Ovary (tissue), 3 donors: ENCODE measurements around the gene PLCB1.

ENCODE experiments used
- CTCF ChIP-seq, 3 donors: fragments of 450-650 bp in 2 of 3; fragments of 200-600 bp in 1 of 3; IDR thresholded peaks; one replicate each; pipeline versions ENCODE4 v1.5.1 to v1.8.0; 2016 to 2022; ENCODE audit warnings: antibody characterized with exemption in 3 of 3, mild to moderate bottlenecking in 1 of 3
- EP300 ChIP-seq: sonication (generic); formaldehyde crosslinking; IDR thresholded peaks from one replicate; pipeline ENCODE4 v1.6.1; 2017; ENCODE audit warnings: antibody characterized with exemption
- POLR2A ChIP-seq: fragments of 450-650 bp; IDR thresholded peaks from one replicate; pipeline ENCODE4 v1.6.1; 2017; ENCODE audit warnings: antibody characterized with exemption, mild to moderate bottlenecking, moderate library complexity
- donor health status: DM: no; HTN: no; CAD: no.

GRCh38 chr20:8631271-8631670 lies 499.2 kb downstream of the PLCB1 start:
- no peak for TF ChIP-seq CTCF (IDR thresholded peaks at IDR 0.05)
- no peak for TF ChIP-seq POLR2A
- no peak for TF ChIP-seq EP300
